ENCODE results near the gene SLBP.

SLBP gene

GRCh38 chr4:1644891-1645657 lies 67.0 kb downstream of the SLBP start:
- DNase-seq, result no peak

- DNase-seq, result no peak
Measured at GRCh38 chr4:1643971-1644735, 68.0 kb downstream of the SLBP start.
